Activated CD8-positive, alpha-beta memory T cell treated with anti-CD3 and anti-CD28 coated beads for 36 hours (primary cell): ENCODE data around the gene ZNF598. TPM values are rescaled to one million over a fixed set of nuclear protein-coding genes. Genes with fewer than 3 reads are reported as not detected.

ENCODE experiments used
- CTCF ChIA-PET: fragments of 350-600 bp; sonication (Branson Sonifier 250); formaldehyde crosslinking; loops from one replicate; lab custom pipeline; 2021; ENCODE audit warnings: antibody characterized with exemption; lab: Charles Lee
- POLR2A ChIA-PET: fragments of 350-600 bp; sonication (Branson Sonifier 250); formaldehyde crosslinking; loops from one replicate; lab custom pipeline; 2021; ENCODE audit warnings: antibody characterized with exemption; lab: Charles Lee
- total RNA-seq, 2 experiments: library from RNA; stranded (reverse); gene quantifications; one replicate each; pipeline ENCODE4 v1.2.3, GENCODE V29; 2021

The ZNF598 gene
- total RNA-seq, 2 experiments from 2014 or later: 94.2 to 95.6 TPM

DNA sequence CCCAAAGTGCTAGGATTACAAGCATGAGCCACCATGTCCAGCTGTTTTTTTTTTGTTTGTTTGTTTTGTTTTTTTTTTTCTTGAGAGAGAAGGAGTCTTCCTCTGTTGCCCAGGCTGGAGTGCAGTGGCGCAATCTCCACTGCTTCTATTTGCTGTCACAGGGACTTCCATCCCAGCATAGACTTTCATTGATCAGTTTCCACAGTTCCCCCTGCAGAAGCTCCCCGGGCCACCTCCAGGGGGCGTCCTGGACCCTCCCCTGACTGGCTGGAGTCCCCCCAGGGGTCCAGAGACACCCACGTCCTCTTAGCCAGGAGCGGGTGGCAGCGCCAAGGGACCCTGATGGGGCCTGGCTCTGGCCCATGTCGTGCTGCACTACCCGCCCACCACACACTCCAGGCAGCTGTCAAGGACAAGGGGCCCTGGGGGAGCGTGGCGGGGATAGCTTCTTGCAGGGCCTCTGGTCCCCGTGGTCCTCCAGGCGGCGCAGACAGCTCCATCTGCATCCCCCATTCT, 6.8 kb upstream of the ZNF598 start:
- ChIA-PET CTCF (interaction anchor here (0.9 to 1.9 kb wide), 5 partner anchors 13 to 198 kb away, joined by 3 to 14 read pairs (median 3); partner anchors contain the start of genes GFER and PGP), POLR2A (interaction anchor here (0.6 kb wide), 1 partner anchor 124 kb away, joined by 3 read pairs; no protein-coding TSS in a partner anchor)

DNA sequence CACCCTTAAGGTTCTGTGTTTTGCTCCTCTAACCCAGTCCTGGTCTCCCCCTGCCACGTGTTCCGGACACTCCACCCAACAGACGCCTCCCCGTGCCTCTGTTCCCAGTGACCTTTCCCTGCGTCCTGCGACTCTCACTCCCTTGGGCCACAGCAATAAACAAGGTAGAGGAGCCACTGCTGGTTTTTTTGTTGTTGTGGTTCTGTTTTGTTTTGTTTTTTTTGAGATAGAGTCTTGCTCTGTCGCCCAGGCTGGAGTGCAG, 6.3 kb upstream of the ZNF598 start:
- CTCF ChIA-PET: interaction anchor here (1.3 to 1.9 kb wide), 3 partner anchors 12 to 198 kb away, joined by 3 to 14 read pairs (median 12); partner anchors contain the start of gene PGP
- POLR2A ChIA-PET: interaction anchor here (0.6 kb wide), 1 partner anchor 125 kb away, joined by 3 read pairs; no protein-coding TSS in a partner anchor

DNA sequence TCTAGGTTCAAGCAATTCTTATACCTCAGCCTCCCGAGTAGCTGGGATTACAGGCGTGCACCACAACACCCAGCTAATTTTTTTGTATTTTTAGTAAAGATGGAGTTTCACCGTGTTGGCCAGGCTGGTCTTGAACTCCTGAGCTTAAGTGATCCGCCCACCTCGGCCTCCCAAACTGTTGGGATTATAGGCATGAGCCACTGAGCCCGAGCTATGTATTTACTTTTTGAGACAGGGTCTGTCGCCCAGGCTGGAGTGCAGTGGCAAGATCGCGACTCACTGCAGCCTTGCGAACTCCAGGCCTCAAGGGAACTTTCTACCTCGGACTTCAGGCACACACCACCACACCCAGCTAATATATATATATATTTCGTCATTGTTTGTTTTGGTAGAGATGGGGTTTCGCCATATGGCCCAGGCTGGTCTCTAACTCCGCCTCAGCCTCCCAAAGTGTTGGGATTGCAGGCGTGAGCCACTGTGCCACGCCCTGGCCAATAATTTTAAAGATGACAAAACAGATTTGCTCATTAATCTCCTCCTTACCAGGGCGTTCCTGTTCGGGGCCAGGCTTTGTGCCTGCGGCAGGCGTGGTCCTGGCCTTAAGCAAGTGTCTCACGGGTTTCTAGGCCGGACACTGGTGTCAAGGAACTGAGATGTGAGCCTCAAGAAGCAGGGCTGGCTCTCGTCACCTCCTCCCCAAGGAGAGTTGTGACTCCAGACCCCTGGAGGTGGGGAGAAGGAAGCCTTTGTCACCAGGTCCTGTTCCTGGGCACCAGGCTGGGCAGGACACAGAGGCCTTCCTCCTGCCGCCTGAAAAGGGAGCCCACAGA, 5.7 kb upstream of the ZNF598 start:
- ChIA-PET POLR2A (interaction anchor here (0.7 kb wide), 1 partner anchor 30 kb away, joined by 3 read pairs; no protein-coding TSS in a partner anchor), CTCF (interaction anchor here (1.1 to 1.3 kb wide), 2 partner anchors 125 to 199 kb away, joined by 3 to 6 read pairs; partner anchors contain the start of gene PGP)

DNA sequence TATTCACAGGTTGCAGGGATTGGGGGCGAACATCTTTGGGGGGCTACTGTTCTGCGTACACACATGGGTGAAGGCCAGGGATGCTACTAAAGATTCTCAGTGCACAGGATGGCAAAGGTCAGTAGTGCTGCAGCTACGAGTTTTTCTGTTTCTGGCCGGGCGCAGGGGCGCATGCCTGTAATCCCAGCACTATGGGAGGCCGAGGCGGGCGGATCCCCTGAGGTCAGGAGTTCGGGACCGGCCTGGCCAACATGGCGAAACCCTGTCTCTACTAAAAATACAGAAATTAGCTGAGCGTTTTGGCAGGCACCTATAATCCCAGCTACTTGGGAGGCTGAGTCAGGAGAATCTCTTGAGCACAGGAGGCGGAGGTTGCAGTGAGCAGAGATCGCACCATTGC, 3.9 kb upstream of the ZNF598 start:
- CTCF ChIA-PET: interaction anchor here (2.0 to 2.9 kb wide), 2 partner anchors 9 to 10 kb away, joined by 6 to 12 read pairs; no protein-coding TSS in a partner anchor
- POLR2A ChIA-PET: interaction anchor here (0.6 kb wide), 1 partner anchor 141 kb away, joined by 5 read pairs; no protein-coding TSS in a partner anchor

DNA sequence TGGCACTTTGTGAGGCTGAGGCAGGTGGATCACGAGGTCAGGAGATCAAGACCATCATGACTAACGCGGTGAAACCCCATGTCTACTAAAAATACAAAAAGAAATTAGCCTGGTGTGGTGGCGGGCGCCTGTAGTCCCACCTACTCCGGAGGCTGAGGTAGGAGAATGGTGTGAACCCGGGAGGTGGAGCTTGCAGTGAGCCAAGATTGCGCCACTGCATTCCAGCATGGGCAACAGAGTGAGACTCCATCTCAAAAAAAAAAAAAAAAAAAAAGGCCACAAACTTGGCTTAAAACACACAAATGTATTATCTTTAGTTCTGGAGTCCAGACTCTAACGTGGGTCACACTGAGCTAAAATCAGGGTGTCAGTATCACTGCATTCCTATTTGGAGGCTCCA, 2.1 kb upstream of the ZNF598 start:
- POLR2A ChIA-PET: interaction anchor here (0.6 to 1.0 kb wide), 3 partner anchors 47 to 78 kb away, joined by 3 to 4 read pairs (median 3); partner anchors contain the start of gene RPS2
- CTCF ChIA-PET: interaction anchor here (0.8 to 2.9 kb wide), 4 partner anchors 8 to 129 kb away, joined by 3 to 12 read pairs (median 5); no protein-coding TSS in a partner anchor

DNA sequence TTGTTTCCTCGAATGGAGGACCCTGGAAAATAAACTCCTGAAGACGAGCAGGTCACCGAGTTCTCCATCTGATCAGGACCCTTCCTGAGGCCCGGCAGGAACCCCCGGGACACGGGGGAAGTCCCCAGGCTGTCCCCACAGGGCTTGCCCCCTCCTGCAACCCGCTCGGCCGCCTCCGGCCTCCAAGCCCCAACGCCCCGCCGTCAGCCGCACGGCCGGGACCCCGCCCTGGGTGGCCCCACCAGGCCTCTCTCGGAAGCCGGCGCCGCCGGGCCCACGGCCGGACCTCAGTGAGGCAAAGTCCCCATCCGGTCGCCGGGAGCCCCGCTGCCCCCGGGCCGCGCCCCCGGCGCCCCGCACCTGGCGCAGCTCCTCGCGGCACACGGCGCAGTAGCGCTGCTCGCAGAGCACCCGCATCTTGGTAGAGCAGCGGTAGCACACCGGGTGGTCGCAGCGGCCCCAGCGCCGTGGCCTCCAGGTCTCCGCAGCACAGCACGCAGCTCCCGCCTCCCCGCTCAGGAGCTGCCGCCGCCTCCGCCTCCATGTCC, 383 bp downstream of the ZNF598 start:
- ChIA-PET POLR2A (interaction anchor here (0.6 to 1.5 kb wide), 3 partner anchors 13 to 303 kb away, joined by 3 to 7 read pairs (median 5); partner anchors contain the start of genes MAPK8IP3 and RPS2), CTCF (interaction anchor here (1.3 to 2.1 kb wide), 3 partner anchors 41 to 242 kb away, joined by 3 to 17 read pairs (median 5); partner anchors contain the start of gene ECI1)

DNA sequence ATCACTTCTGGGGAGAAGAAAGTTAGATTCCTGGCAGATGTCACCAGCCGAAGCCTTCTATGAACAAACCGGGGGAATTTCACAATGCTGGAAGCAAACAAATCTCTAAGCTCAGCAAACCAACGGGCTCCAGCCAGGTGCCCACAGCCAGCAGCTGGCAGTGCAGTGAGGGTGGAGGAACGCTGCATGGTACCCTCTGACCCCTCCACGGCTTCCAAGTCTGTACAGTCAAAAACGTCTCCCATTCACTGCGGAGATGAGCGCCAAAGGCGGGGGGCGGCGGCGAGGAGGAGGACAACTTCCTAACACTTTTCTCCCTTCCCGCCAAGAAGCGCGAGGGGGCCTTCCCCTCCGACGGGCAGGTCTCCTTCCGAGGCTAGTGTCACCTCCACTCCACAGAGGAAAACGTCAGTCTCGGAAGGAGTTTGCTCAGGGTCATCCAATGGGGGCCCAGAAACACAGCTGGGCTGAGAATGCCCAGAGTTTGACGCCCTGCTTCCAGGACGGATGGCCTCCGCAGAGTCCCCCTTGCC, 924 bp downstream of the ZNF598 start:
- CTCF ChIA-PET: interaction anchor here (1.2 to 2.1 kb wide), 4 partner anchors 42 to 243 kb away, joined by 3 to 17 read pairs (median 4); partner anchors contain the start of genes ECI1, NUBP2 and SPSB3
- POLR2A ChIA-PET: interaction anchor here (0.6 to 1.5 kb wide), 5 partner anchors 13 to 303 kb away, joined by 3 to 7 read pairs (median 5); partner anchors contain the start of genes MAPK8IP3, RPS2 and TRAF7

DNA sequence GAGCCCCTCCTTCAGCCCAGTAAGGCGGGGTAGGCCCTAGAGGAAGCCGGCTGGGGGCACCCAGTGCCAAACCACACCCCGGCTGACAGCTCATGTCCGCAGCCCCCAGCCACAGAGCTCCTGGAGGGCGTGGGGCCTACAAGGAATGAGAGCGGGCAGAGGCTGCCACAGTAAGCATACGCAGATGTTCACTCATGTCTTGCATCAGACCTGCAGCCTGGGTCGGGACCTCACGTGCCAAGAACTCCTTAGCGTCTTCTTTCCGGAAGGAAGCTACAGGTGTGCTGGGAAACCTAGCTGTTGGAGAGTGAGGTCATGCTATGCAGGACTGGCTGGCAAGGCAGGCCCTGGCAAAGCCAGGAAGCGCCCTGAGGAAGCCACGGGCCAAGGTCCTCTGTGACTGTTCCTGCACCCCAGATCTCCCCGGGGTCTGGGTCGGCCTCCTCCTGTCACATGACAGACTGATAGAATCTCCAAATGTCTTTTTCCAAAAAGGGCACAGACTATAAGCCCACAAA, 1.6 kb downstream of the ZNF598 start:
- CTCF ChIA-PET: interaction anchor here (1.0 to 2.1 kb wide), 5 partner anchors 23 to 244 kb away, joined by 3 to 17 read pairs (median 4); partner anchors contain the start of genes ECI1, NUBP2 and SPSB3
- POLR2A ChIA-PET: interaction anchor here (0.6 to 1.5 kb wide), 4 partner anchors 12 to 147 kb away, joined by 3 to 7 read pairs (median 4); partner anchors contain the start of gene TRAF7

DNA sequence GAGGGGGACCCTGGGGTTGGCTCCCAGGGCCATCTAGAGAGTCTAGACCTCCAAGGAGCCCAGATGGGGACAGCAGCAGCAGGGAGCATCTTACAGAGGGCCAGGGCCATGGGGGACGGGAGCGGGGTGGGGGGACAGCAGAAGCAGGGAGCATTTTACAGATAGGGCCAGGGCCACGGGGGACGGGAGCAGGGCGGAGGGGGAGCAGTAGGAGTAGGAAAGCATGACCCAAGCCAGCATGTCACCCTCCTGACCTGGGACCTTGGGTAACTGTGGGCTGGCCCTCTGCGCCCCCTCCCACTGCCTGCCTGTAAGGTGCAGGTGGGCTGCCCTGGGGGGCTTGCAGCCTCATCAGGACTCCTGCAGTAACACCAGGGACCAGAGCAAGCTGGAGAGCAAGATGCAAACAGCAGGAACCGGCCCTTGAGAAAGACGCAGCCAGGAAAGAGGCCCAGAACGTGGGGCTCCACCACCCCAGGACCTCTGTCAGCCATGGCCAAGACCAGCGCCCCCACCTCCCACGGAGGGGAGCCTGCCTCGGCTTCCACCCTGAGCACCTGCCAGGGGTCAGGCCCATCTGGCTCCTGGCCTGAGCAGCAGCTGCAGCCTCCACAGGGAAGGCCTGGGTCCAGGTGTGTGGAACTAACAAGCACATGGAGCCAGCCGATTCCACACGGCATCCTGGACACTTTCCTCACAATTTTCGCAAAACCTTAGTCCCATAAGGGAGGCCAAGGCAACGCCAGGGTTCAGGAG, 2.4 kb downstream of the ZNF598 start:
- POLR2A ChIA-PET: interaction anchor here (0.7 to 1.2 kb wide), 2 partner anchors 36 to 148 kb away, joined by 3 read pairs; partner anchors contain the start of gene TRAF7
- CTCF ChIA-PET: interaction anchor here (1.0 to 2.1 kb wide), 2 partner anchors 22 to 134 kb away, joined by 4 to 17 read pairs; no protein-coding TSS in a partner anchor

DNA sequence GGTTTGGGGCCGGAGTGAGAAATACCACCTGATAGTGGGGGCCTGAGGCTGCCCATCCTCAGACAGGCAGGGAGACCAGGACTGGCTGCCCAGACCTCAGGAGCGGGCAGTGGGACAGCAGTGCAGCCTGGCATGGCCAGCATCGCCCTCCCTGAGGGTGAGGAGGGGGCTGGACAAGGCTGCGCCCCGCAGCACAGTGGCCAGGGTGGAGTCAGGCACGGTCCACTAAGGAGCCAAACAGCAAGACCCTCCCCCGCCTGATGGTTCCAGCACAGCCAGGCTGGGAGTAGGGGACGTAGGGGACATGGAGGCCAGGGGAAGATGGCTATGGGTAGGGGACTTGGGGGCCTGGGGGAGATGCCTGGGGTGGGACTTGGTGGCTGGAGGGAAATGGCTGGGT, 3.3 kb downstream of the ZNF598 start:
- ChIA-PET CTCF (no interaction called here), POLR2A (no interaction called here)

DNA sequence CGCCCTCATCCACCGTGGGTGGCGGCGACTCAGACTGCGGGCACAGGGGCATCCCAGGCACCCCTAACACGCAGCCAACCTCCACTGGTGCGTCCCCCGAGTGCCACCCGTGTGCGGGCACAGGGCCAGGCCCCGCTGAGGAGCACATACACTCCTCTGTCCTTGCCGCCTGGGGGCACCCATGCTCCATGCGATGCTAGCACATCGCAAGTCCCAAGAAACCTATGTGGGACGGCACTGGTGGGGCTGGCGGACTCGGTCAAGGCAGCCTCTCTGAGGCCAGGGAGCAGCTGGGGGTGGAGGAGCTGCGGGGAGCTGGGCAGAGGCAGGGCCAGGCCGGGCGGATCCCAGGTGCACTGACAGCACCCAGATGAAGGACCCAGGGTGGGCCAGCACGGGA, 4.0 kb downstream of the ZNF598 start:
- POLR2A ChIA-PET: no interaction called here
- CTCF ChIA-PET: interaction anchor here (2.9 kb wide), 1 partner anchor 12 kb away, joined by 41 read pairs; no protein-coding TSS in a partner anchor

DNA sequence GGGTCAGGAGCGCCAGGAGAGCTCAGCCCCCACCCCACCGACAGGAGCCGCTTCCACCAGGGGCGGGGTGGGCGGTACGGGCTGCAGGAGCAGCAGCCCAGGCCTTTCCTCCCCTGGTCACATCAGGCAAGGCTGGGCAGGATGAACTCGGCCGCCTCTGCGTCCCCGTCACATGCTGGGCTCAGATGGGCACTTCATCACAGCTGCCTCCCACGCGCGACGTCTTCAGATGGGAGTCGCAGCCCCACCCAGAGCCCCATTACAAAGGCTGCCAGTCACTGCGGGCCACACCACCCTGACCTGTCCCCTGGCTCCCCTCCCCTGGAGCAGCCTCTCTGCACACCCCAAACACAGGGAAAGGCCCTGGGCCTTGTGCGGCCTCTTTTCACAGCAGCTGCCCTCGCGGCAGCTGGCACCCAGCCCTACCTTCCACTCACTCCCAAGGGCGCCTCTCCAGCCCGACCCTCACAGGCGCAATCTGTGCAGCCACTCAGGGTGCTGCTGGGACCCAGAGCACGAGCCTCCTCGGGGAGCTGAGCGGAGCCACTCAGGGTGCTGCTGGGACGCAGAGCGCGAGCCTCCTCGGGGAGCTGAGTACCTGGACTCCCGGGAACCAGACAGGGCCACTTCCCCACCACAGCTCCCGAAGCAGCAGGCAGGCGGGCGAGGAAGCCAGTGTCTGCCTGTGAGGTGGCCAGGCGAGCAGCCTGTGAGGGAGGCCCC, 4.7 kb downstream of the ZNF598 start:
- CTCF ChIA-PET: interaction anchor here (0.8 to 2.9 kb wide), 10 partner anchors 8 to 148 kb away, joined by 3 to 41 read pairs (median 6); no protein-coding TSS in a partner anchor
- POLR2A ChIA-PET: no interaction called here

DNA sequence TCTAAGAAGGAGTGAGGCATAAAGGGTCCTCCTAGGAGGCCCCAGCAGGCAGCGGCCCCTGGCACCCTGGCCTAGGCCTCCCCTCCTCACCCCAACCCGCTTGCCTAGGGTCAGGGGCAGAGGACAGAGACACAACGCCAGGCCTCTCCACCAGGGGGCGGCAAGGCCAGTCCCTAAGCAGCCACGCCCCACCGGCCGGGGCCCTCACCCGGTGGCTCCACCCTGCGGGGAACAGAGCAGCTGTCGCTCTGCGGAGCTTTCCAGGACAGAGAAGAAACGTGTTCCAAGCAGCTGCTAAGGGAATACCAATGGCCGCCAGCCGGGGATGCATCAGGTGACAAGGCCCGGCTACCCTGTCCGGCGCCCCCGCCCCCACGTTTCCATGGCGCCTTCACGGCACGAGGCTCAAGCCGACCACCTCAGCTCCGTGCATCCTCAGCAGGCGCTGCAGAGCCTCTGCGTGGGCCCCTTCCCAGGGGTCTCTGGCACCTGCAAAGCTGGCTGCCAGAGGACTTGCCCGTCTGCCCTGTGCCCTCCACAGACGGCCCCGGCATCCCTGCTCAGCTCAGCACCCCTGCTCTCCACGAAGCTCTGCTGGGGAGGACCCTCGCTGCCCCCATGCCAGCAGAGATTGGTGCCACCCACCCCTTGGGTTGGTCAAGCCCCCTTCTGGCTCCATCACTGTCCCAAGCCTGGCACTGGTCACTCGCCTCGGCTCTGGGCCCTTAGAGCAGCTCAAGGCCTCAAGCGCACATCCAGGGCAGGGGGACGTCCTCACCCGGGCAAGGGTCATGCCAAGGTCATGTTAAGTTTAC, 5.6 kb downstream of the ZNF598 start:
- ChIA-PET CTCF (interaction anchor here (0.6 to 2.9 kb wide), 21 partner anchors 9 to 151 kb away, joined by 3 to 41 read pairs (median 5); partner anchors contain the start of genes NPW, RPL3L, RPS2 and SYNGR3), POLR2A (no interaction called here)

DNA sequence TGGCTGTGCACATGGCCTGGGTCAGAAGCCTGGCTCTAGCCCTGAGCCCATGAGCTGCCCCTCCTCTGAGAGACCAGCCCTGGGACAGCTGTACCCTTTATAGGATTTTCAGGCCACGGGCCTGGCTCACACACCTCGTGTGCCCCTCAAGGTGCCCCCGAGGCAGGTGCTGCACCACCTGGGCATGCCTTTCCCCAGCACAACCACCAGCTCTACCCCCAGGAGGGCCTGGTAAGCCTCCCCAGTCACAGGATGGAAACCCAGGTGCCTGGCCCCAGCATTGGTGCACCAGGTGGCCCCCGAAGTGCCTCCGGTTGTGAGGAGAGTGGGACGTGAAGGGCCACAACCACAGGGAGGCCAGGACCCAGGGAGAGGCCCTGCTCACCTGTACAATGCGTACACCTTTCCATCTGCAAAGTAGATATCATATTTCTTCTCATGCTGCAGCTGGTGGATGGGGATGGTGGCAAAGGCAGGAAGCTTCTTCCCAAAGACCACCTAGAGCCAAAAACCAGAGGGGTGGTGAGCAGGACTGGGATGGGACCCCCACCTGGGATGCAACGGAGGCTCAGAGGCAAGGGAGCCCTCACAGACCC, 6.3 kb downstream of the ZNF598 start:
- ChIA-PET POLR2A (no interaction called here), CTCF (interaction anchor here (0.9 to 2.9 kb wide), 18 partner anchors 9 to 152 kb away, joined by 3 to 41 read pairs (median 6); partner anchors contain the start of genes NPW, RPL3L, RPS2 and SYNGR3)
